Measurements from ENCODE around the gene MAML3. TPM values are rescaled to one million over a fixed set of nuclear protein-coding genes. Genes with fewer than 3 reads are reported as not detected.

The MAML3 gene
- total and polyA plus RNA-seq, 9 donors: 11.1 to 23.8 (median 14.9) TPM

- H3K36me3 ChIP-seq: no peaks in the 10 kb centered on the region
- WGBS, 3 donors: 50 to 65% (median 56%) methylated on average over 1 of the region's 1 CpG
- no peaks in the 10 kb centered on the region for H3K27me3 ChIP-seq
- H3K9me3 ChIP-seq: no peaks in the 10 kb centered on the region
- H3K4me3 ChIP-seq: no peak overlapping the region
- DNase-seq: no peak
- H3K4me1 ChIP-seq (ENCODE audit: insufficient read depth): peaks cover 3% of the 10 kb centered on the region
- no peak overlapping the region for H3K27ac ChIP-seq
- TF ChIP-seq EP300 (IDR thresholded peaks at IDR 0.05) (no peak), POLR2A (IDR thresholded peaks at IDR 0.05) (no peak), CTCF (IDR thresholded peaks at IDR 0.05) (no peak)
- intact Hi-C loops (cut with DNase I): no loop called here
Observed at GRCh38 chr4:140122891-140123290, 31.1 kb downstream of the MAML3 start.

GRCh38 chr4:140121646-140122045, 32.3 kb downstream of the MAML3 start:
- Histone ChIP-seq H3K27me3 (no peaks in the 10 kb centered on the region), H3K27ac (no peak overlapping the region), H3K4me1 (ENCODE audit: insufficient read depth) (peaks cover 3% of the 10 kb centered on the region), H3K36me3 (no peaks in the 10 kb centered on the region), H3K4me3 (no peak overlapping the region), H3K9me3 (no peaks in the 10 kb centered on the region)
- no peak for DNase-seq
- 91 to 96% (median 94%) methylated on average over 3 of the region's 3 CpGs for WGBS, 3 donors
- TF ChIP-seq POLR2A (IDR thresholded peaks at IDR 0.05) (no peak), EP300 (IDR thresholded peaks at IDR 0.05) (no peak), CTCF (IDR thresholded peaks at IDR 0.05) (no peak)
- intact Hi-C loops (cut with DNase I): no loop called here

GRCh38 chr4:140118931-140119640, 34.9 kb downstream of the MAML3 start:
- no peak for DNase-seq
- 96 to 98% (median 96%) methylated on average over 4 of the region's 4 CpGs for WGBS, 3 donors
- Histone ChIP-seq H3K27ac (no peak overlapping the region), H3K36me3 (no peaks in the 10 kb centered on the region), H3K4me1 (ENCODE audit: insufficient read depth) (no peaks in the 10 kb centered on the region), H3K4me3 (no peak overlapping the region), H3K9me3 (no peaks in the 10 kb centered on the region), H3K27me3 (no peaks in the 10 kb centered on the region)
- TF ChIP-seq EP300 (IDR thresholded peaks at IDR 0.05) (no peak), POLR2A (IDR thresholded peaks at IDR 0.05) (no peak), CTCF (IDR thresholded peaks at IDR 0.05) (no peak)
- intact Hi-C loops (cut with DNase I): no loop called here

GRCh38 chr4:140117947-140118346, 36.0 kb downstream of the MAML3 start:
- Histone ChIP-seq H3K36me3 (no peaks in the 10 kb centered on the region), H3K27me3 (no peaks in the 10 kb centered on the region), H3K9me3 (no peaks in the 10 kb centered on the region), H3K4me3 (no peak overlapping the region), H3K27ac (no peak overlapping the region), H3K4me1 (ENCODE audit: insufficient read depth) (no peaks in the 10 kb centered on the region)
- no peak for TF ChIP-seq CTCF (IDR thresholded peaks at IDR 0.05)
- intact Hi-C loops (cut with DNase I): no loop called here
- WGBS, 3 donors: 89 to 90% (median 90%) methylated on average over 5 of the region's 5 CpGs
- DNase-seq: no peak
